Heart right ventricle (tissue), 16 donors: ENCODE results near the gene SPTBN1. TPM values are rescaled to one million over a fixed set of nuclear protein-coding genes. Genes with fewer than 3 reads are reported as not detected.

Experiments
- ATAC-seq, 8 donors: fragments of 200-7000 bp; cut with Tn5 transposase; one replicate each; pipeline ENCODE4 v1.9.1; 2020; ENCODE audit warnings: mild to moderate bottlenecking in 8 of 8, moderate library complexity in 8 of 8, moderate number of reproducible peaks in 1 of 8
- DNase-seq, 2 donors: peaks; one replicate each; pipeline ENCODE4 v3.0.0-alpha.2; 2020
- H3K27ac ChIP-seq, 10 donors: fragments of 200-600 bp; sonication (generic) in 2 of 10; one replicate each; pipeline versions ENCODE4 v1.5.0 to v1.8.0; 2020 to 2022; ENCODE audit warnings: mild to moderate bottlenecking in 3 of 10
- H3K27me3 ChIP-seq, 7 donors: fragments of 200-600 bp; one replicate each; pipeline ENCODE4 v1.8.0; 2021 to 2022; ENCODE audit warnings: mild to moderate bottlenecking in 2 of 7
- H3K36me3 ChIP-seq, 9 donors: fragments of 200-600 bp; sonication (generic) in 1 of 9; one replicate each; pipeline versions ENCODE4 v1.5.0 to v1.8.0; 2020 to 2022; ENCODE audit warnings: mild to moderate bottlenecking in 2 of 9
- H3K4me1 ChIP-seq, 9 donors: fragments of 200-600 bp; sonication (generic) in 1 of 9; one replicate each; pipeline versions ENCODE4 v1.5.0 to v1.8.0; 2020 to 2022; ENCODE audit warnings: mild to moderate bottlenecking in 4 of 9
- H3K4me3 ChIP-seq, 10 donors: fragments of 200-600 bp; sonication (generic) in 2 of 10; one replicate each; pipeline versions ENCODE4 v1.5.0 to v1.8.0; 2020 to 2022; ENCODE audit warnings: mild to moderate bottlenecking in 7 of 10, moderate library complexity in 2 of 10
- H3K9me3 ChIP-seq, 11 donors: fragments of 200-600 bp in 10 of 11; sonication (generic) in 2 of 11; one replicate each; pipeline versions ENCODE4 v1.5.0 to v1.8.0; 2013 to 2022; ENCODE audit warnings: mild to moderate bottlenecking in 2 of 11, control low read depth in 1 of 11, moderate library complexity in 1 of 11
- CTCF ChIP-seq, 9 donors: fragments of 200-600 bp; sonication (generic) in 2 of 9; IDR thresholded peaks; one replicate each; pipeline versions ENCODE4 v1.5.0 to v1.8.0; 2021 to 2022; ENCODE audit warnings: antibody characterized with exemption in 9 of 9, mild to moderate bottlenecking in 5 of 9, moderate library complexity in 1 of 9
- WGBS, 2 donors: extraction: QIAGEN DNeasy Blood & Tissue Kit; methylation state at CpG; one replicate each; pipeline ENCODE4 v1.1.7; 2013; ENCODE audit warnings: inconsistent platforms in 1 of 2; 5-methylcytosine and 5-hydroxymethylcytosine counted together
- intact Hi-C, 10 donors: fragments of 100-400 bp; cut with DNase I; formaldehyde crosslinking; loops; one replicate each; pipeline versions ENCODE4 v1.11.1 to v1.14.2; 2022
- polyA plus RNA-seq, 2 donors: library from polyadenylated mRNA; stranded (reverse); fragments of 200-250 nt; gene quantifications; one replicate each; pipeline ENCODE4 v1.2.3, GENCODE V29; 2013
- total RNA-seq, 10 donors: library from RNA; stranded (reverse); fragmentation: NEBNext Ultra II Directional in 3 of 10; extraction: Animal tissue kit (Norgen Biotek cat#: 25700) in 3 of 10; gene quantifications; one replicate each; pipeline versions ENCODE4 v1.2.1 to v1.2.4, GENCODE V29; 2021 to 2023
- donor health status: Arrhythmogenic right ventricular cardiomyopathy.
- donor health status: ischemic (EF 13 %, LVEDD 7.1; RV severe dilation, severe dysfunction).
- donor health status: healthy with polysubstance abuse.
- donor health status: DM: no; HTN: yes; CAD: no.
- donor health status: DM: no; HTN: no; CAD: no.
- donor health status: ischemic (EF 25% LVEDD 6.9; RV normal size, moderate dysfunction).
- donor health status: ischemic (EF 25% LVEDD 5.7; RV mildly dilated, moderate dysfunction).
- donor health status: healthy.
- donor health status: DM: yes; HTN: yes; CAD: no.
- donor health status: Ischemic cardiomyopathy.
- donor health status: ischemic (EF 35%, LVEDD 5.7; RV mildly dilated, moderate dysfunction).
- donor health status: nonischemic (EF 11% LVEDD 7.7; RV severe dilation, severe dysfunction).
- donor health status: DM: yes; HTN: yes; CAD: no.
- donor health status: PGD.
- donor health status: ischemic (EF 29% LVEDD 5.4; RV normal size, mild dysfunction).
- donor health status: nonischemic (EF 23%, LVEDD 6.1; RV moderate dilation, normal function).

Gene SPTBN1
- total and polyA plus RNA-seq, 12 donors, result 91.1 to 643 (median 494) TPM

- no peak for ATAC-seq
- intact Hi-C loops, result no loop called here
- no peak for TF ChIP-seq CTCF (IDR thresholded peaks at IDR 0.05)
Measured at GRCh38 chr2:54585136-54585733, 129.1 kb downstream of the SPTBN1 start.

GRCh38 chr2:54586062-54586461 lies 129.9 kb downstream of the SPTBN1 start:
- Histone ChIP-seq H3K4me3 (no peak overlapping the region), H3K9me3 (no peaks in the 10 kb centered on the region), H3K4me1 (peaks cover 44 to 100% (median 100%) of the 10 kb centered on the region in 9 donors), H3K27ac (peak overlapping the region in 7 of 10 donors; percentile 11 to 89 (median 30)), H3K27me3 (no peaks in the 10 kb centered on the region), H3K36me3 (peaks cover 0 to 26% (median 0%) of the 10 kb centered on the region in 9 donors)
- WGBS, 2 donors, result 29 to 46% methylated on average over 7 of the region's 7 CpGs
- ATAC-seq, result peak in 1 of 8 donors; percentile 21
- no peak for DNase-seq
- no peak for TF ChIP-seq CTCF (IDR thresholded peaks at IDR 0.05)
- intact Hi-C loops, result no loop called here

More at GRCh38 chr2:54585136-54585733, 129.1 kb downstream of the SPTBN1 start:
- no peak overlapping the region for H3K4me3 ChIP-seq
- peak overlapping the region in 6 of 10 donors; percentile 18 to 89 (median 39) for H3K27ac ChIP-seq
- H3K4me1 ChIP-seq, result peaks cover 36 to 100% (median 99%) of the 10 kb centered on the region in 9 donors
- DNase-seq, result no peak
- peaks cover 0 to 28% (median 0%) of the 10 kb centered on the region in 9 donors for H3K36me3 ChIP-seq
- no peaks in the 10 kb centered on the region for H3K27me3 ChIP-seq
- no peaks in the 10 kb centered on the region for H3K9me3 ChIP-seq

- WGBS, 2 donors, result 36 to 43% methylated on average over 4 of the region's 4 CpGs
- no peak for DNase-seq
- intact Hi-C loops, result no loop called here
- H3K4me3 ChIP-seq, result no peak overlapping the region
- peaks cover 0 to 21% (median 0%) of the 10 kb centered on the region in 9 donors for H3K36me3 ChIP-seq
- no peak for TF ChIP-seq CTCF (IDR thresholded peaks at IDR 0.05)
- H3K9me3 ChIP-seq, result no peaks in the 10 kb centered on the region
- peak overlapping the region in 6 of 10 donors; percentile 0 to 89 (median 76) for H3K27ac ChIP-seq
- peaks cover 45 to 100% (median 100%) of the 10 kb centered on the region in 9 donors for H3K4me1 ChIP-seq
- ATAC-seq, result no peak
- H3K27me3 ChIP-seq, result no peaks in the 10 kb centered on the region
Measured at GRCh38 chr2:54586494-54586893, 130.4 kb downstream of the SPTBN1 start.

- Histone ChIP-seq H3K36me3 (peaks cover 0 to 18% (median 0%) of the 10 kb centered on the region in 9 donors), H3K4me3 (no peak overlapping the region), H3K9me3 (no peaks in the 10 kb centered on the region), H3K4me1 (peaks cover 41 to 100% (median 98%) of the 10 kb centered on the region in 9 donors), H3K27me3 (no peaks in the 10 kb centered on the region), H3K27ac (peak overlapping the region in 8 of 10 donors; percentile 55 to 89 (median 76))
- DNase-seq (no peak), ATAC-seq (peak in 3 of 8 donors; percentile 7 to 45 (median 29))
- WGBS, 2 donors, result 73 to 74% methylated on average over 8 of the region's 8 CpGs
- no peak for TF ChIP-seq CTCF (IDR thresholded peaks at IDR 0.05)
- intact Hi-C loops, result no loop called here
Measured at GRCh38 chr2:54587171-54588016, 131.3 kb downstream of the SPTBN1 start.
